ENCODE results near the gene CLIC4.

The CLIC4 gene

GRCh38 chr1:24874056-24874455 lies 128.8 kb downstream of the CLIC4 start:
- H3K27me3 ChIP-seq (replicated peaks; ENCODE audit: control insufficient read depth, insufficient read depth, low read length): no peaks in the 10 kb centered on the region; the same call in 1 of the 2 replicates
- H3K36me3 ChIP-seq (ENCODE audit: control insufficient read depth, insufficient read depth, low read length): no peaks in the 10 kb centered on the region
- TF ChIP-seq CTCF (IDR thresholded peaks at IDR 0.05; ENCODE audit: insufficient read depth, low read length, poor library complexity, severe bottlenecking): no peak
- DNase-seq (ENCODE audit: extremely low read depth, insufficient read length): no peak
- H3K4me3 ChIP-seq (replicated peaks; ENCODE audit: low read depth, low read length): no peak overlapping the region

- H3K36me3 ChIP-seq (ENCODE audit: control insufficient read depth, insufficient read depth, low read length): no peaks in the 10 kb centered on the region
- TF ChIP-seq CTCF (IDR thresholded peaks at IDR 0.05; ENCODE audit: insufficient read depth, low read length, poor library complexity, severe bottlenecking): no peak
- H3K27me3 ChIP-seq (replicated peaks; ENCODE audit: control insufficient read depth, insufficient read depth, low read length): no peaks in the 10 kb centered on the region; the same call in 1 of the 2 replicates
- H3K4me3 ChIP-seq (replicated peaks; ENCODE audit: low read depth, low read length): no peak overlapping the region
- DNase-seq (ENCODE audit: extremely low read depth, insufficient read length): no peak
Measured at GRCh38 chr1:24874611-24875234, 129.5 kb downstream of the CLIC4 start.

GRCh38 chr1:24875257-24875656 lies 130.0 kb downstream of the CLIC4 start:
- H3K36me3 ChIP-seq (ENCODE audit: control insufficient read depth, insufficient read depth, low read length): no peaks in the 10 kb centered on the region
- TF ChIP-seq CTCF (IDR thresholded peaks at IDR 0.05; ENCODE audit: insufficient read depth, low read length, poor library complexity, severe bottlenecking): no peak
- DNase-seq (ENCODE audit: extremely low read depth, insufficient read length): no peak
- no peaks in the 10 kb centered on the region; the same call in 1 of the 2 replicates for H3K27me3 ChIP-seq (replicated peaks; ENCODE audit: control insufficient read depth, insufficient read depth, low read length)
- no peak overlapping the region for H3K4me3 ChIP-seq (replicated peaks; ENCODE audit: low read depth, low read length)

- H3K36me3 ChIP-seq (ENCODE audit: control insufficient read depth, insufficient read depth, low read length): no peaks in the 10 kb centered on the region
- TF ChIP-seq CTCF (IDR thresholded peaks at IDR 0.05; ENCODE audit: insufficient read depth, low read length, poor library complexity, severe bottlenecking): no peak
- DNase-seq (ENCODE audit: extremely low read depth, insufficient read length): no peak
Measured at GRCh38 chr1:24875991-24876506, 130.8 kb downstream of the CLIC4 start.

GRCh38 chr1:24878045-24878444 lies 132.8 kb downstream of the CLIC4 start:
- Histone ChIP-seq H3K27me3 (replicated peaks; ENCODE audit: control insufficient read depth, insufficient read depth, low read length) (no peaks in the 10 kb centered on the region; the same call in 1 of the 2 replicates), H3K4me3 (replicated peaks; ENCODE audit: low read depth, low read length) (no peak overlapping the region), H3K36me3 (ENCODE audit: control insufficient read depth, insufficient read depth, low read length) (no peaks in the 10 kb centered on the region)
- no peak for DNase-seq (ENCODE audit: extremely low read depth, insufficient read length)
- TF ChIP-seq CTCF (IDR thresholded peaks at IDR 0.05; ENCODE audit: insufficient read depth, low read length, poor library complexity, severe bottlenecking): no peak

More at GRCh38 chr1:24875991-24876506, 130.8 kb downstream of the CLIC4 start:
- no peak overlapping the region for H3K4me3 ChIP-seq (replicated peaks; ENCODE audit: low read depth, low read length)
- H3K27me3 ChIP-seq (replicated peaks; ENCODE audit: control insufficient read depth, insufficient read depth, low read length): no peaks in the 10 kb centered on the region; the same call in 1 of the 2 replicates

Data from GM06990 (cell line).